PC-3 (cell line): ENCODE results near the gene OR10K2.

Source experiments
- CTCF ChIP-seq: fragments of 300-600 bp; sonication (generic); conservative IDR thresholded peaks from 2 replicates; pipeline ENCODE4 v1.5.1; 2017; ENCODE audit warnings: antibody characterized with exemption, low read depth, mild to moderate bottlenecking, low read length
- EZH2 ChIP-seq: fragments of 300-600 bp; sonication (generic); IDR thresholded peaks from one replicate; pipeline ENCODE4 v1.6.1; 2017; ENCODE audit warnings: antibody characterized with exemption, mild to moderate bottlenecking, low read length; ENCODE audit not compliant: unreplicated experiment
- EZH2phosphoT487 ChIP-seq: fragments of 300-600 bp; sonication (generic); IDR thresholded peaks from 2 replicates; pipeline ENCODE4 v1.6.1; 2018; ENCODE audit warnings: mild to moderate bottlenecking, antibody characterized with exemption, low read length, borderline replicate concordance

- TF ChIP-seq CTCF (no peak), EZH2phosphoT487 (no peak), EZH2 (no peak)
These were observed 35.5 kb upstream of the OR10K2 start, which contains the start of gene OR10K1 for GRCh38 chr1:158461534-158461933.
